ENCODE results near the gene DDX60.

Gene DDX60

DNA sequence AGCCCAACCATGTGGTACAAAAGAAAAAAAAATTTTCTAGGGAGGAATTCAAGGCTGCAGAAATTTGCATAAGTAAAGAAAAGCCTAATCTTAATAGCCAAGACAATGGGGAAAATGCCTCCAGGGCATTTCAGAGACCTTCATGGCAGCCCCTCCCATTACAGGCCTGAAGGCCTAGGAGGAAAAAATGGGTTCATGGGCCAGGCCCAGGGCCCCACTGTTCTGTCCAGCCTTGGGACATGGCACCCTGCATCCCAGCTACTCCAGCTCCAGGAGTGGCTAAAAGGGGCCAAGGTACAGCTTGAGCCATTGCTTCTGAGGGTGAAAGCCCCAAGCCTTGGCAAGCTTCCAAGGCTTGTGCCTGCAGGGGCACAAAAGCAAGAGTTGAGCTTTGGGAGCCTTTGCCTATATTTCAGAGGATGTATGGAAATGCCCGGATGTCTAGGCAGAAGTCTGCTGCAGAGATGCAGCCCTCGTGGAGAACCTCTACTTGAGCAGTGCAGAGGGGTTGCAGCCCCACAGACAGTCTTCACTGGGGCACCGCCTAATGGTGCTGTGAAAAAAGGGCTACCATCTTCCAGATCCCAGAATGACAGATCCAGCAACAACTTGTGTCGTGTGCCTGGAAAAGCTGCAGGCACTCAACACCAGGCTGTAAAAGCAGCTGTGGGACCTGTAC is 115.2 kb downstream of the DDX60 start:
- TF ChIP-seq EZH2phosphoT487 (conservative IDR thresholded peaks at IDR 0.05; ENCODE audit: low read length): no peak
- TF ChIP-seq, protein P1, sequence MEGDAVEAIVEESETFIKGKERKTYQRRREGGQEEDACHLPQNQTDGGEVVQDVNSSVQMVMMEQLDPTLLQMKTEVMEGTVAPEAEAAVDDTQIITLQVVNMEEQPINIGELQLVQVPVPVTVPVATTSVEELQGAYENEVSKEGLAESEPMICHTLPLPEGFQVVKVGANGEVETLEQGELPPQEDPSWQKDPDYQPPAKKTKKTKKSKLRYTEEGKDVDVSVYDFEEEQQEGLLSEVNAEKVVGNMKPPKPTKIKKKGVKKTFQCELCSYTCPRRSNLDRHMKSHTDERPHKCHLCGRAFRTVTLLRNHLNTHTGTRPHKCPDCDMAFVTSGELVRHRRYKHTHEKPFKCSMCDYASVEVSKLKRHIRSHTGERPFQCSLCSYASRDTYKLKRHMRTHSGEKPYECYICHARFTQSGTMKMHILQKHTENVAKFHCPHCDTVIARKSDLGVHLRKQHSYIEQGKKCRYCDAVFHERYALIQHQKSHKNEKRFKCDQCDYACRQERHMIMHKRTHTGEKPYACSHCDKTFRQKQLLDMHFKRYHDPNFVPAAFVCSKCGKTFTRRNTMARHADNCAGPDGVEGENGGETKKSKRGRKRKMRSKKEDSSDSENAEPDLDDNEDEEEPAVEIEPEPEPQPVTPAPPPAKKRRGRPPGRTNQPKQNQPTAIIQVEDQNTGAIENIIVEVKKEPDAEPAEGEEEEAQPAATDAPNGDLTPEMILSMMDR (IDR thresholded peaks at IDR 0.05; ENCODE audit: insufficient read depth, low read length, poor library complexity, severe bottlenecking): no peak
- no peaks in the 10 kb centered on the region for H3F3A ChIP-seq (ENCODE audit: insufficient read depth)
- no peaks in the 10 kb centered on the region for H3K27me3 ChIP-seq (ENCODE audit: low read length)
- H3K4me2 ChIP-seq (ENCODE audit: low read depth, low read length, poor library complexity, severe bottlenecking): no peak overlapping the region
- H3K27ac ChIP-seq (ENCODE audit: low read depth, low read length): no peak overlapping the region
- H3K79me2 ChIP-seq (ENCODE audit: insufficient read depth, low read length): no peaks in the 10 kb centered on the region
- H3K9ac ChIP-seq (ENCODE audit: low read length): no peak overlapping the region
- H4K20me1 ChIP-seq (ENCODE audit: low read depth, low read length): no peaks in the 10 kb centered on the region
- no peak overlapping the region for H2AFZ ChIP-seq (ENCODE audit: low read depth, low read length, severe bottlenecking)
- H3K36me3 ChIP-seq (ENCODE audit: low read length): no peaks in the 10 kb centered on the region
- no peak overlapping the region for H3K4me3 ChIP-seq (ENCODE audit: insufficient read depth, low read length, poor library complexity, severe bottlenecking)
- peaks cover 17% of the 10 kb centered on the region; the same call in 1 of the 2 replicates for H3K9me3 ChIP-seq (ENCODE audit: insufficient read depth, low read length)
- H3K9me2 ChIP-seq (replicated peaks; ENCODE audit: insufficient read depth, low read length): no peaks in the 10 kb centered on the region

DNA sequence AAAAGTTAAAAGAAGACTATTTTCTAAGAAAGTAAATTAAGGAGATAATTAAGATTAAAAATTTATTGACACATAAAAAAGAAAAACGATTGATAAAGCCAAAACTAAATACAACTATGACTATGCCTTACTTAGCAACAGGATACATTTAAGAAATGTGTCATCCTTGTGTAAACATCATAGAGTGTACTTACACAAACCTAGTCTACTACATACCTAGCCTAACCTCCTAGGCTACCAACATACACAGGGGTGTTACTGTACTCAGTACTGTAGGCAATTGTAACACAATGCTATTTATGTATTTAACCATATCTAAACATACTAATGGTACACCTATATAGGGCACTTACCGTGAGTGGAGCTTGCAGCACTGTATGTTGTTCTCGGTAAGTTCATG is 117.9 kb downstream of the DDX60 start:
- no peaks in the 10 kb centered on the region for H4K20me1 ChIP-seq (ENCODE audit: low read depth, low read length)
- no peaks in the 10 kb centered on the region for H3K79me2 ChIP-seq (ENCODE audit: insufficient read depth, low read length)
- H3K9me2 ChIP-seq (replicated peaks; ENCODE audit: insufficient read depth, low read length): no peaks in the 10 kb centered on the region
- H2AFZ ChIP-seq (ENCODE audit: low read depth, low read length, severe bottlenecking): no peak overlapping the region
- no peak overlapping the region for H3K9ac ChIP-seq (ENCODE audit: low read length)
- no peaks in the 10 kb centered on the region for H3F3A ChIP-seq (ENCODE audit: insufficient read depth)
- H3K9me3 ChIP-seq (ENCODE audit: insufficient read depth, low read length): peaks cover 17% of the 10 kb centered on the region; the same call in 1 of the 2 replicates
- no peak overlapping the region for H3K4me3 ChIP-seq (ENCODE audit: insufficient read depth, low read length, poor library complexity, severe bottlenecking)
- H3K36me3 ChIP-seq (ENCODE audit: low read length): no peaks in the 10 kb centered on the region
- no peaks in the 10 kb centered on the region for H3K27me3 ChIP-seq (ENCODE audit: low read length)
- H3K4me2 ChIP-seq (ENCODE audit: low read depth, low read length, poor library complexity, severe bottlenecking): no peak overlapping the region
- no peak overlapping the region for H3K27ac ChIP-seq (ENCODE audit: low read depth, low read length)
- TF ChIP-seq, protein P1 (IDR thresholded peaks at IDR 0.05; ENCODE audit: insufficient read depth, low read length, poor library complexity, severe bottlenecking): no peak
- no peak for TF ChIP-seq EZH2phosphoT487 (conservative IDR thresholded peaks at IDR 0.05; ENCODE audit: low read length)

GRCh38 chr4:168199260-168199957 is 119.1 kb downstream of the DDX60 start:
- Histone ChIP-seq H4K20me1 (ENCODE audit: low read depth, low read length) (no peaks in the 10 kb centered on the region), H2AFZ (ENCODE audit: low read depth, low read length, severe bottlenecking) (no peak overlapping the region), H3F3A (ENCODE audit: insufficient read depth) (no peaks in the 10 kb centered on the region), H3K4me3 (ENCODE audit: insufficient read depth, low read length, poor library complexity, severe bottlenecking) (no peak overlapping the region), H3K27ac (ENCODE audit: low read depth, low read length) (no peak overlapping the region), H3K79me2 (ENCODE audit: insufficient read depth, low read length) (no peaks in the 10 kb centered on the region), H3K4me2 (ENCODE audit: low read depth, low read length, poor library complexity, severe bottlenecking) (no peak overlapping the region), H3K9me3 (ENCODE audit: insufficient read depth, low read length) (peaks cover 17% of the 10 kb centered on the region; the same call in 1 of the 2 replicates), H3K36me3 (ENCODE audit: low read length) (no peaks in the 10 kb centered on the region), H3K9ac (ENCODE audit: low read length) (no peak overlapping the region), H3K9me2 (replicated peaks; ENCODE audit: insufficient read depth, low read length) (no peaks in the 10 kb centered on the region), H3K27me3 (ENCODE audit: low read length) (no peaks in the 10 kb centered on the region)
- TF ChIP-seq, protein P1 (IDR thresholded peaks at IDR 0.05; ENCODE audit: insufficient read depth, low read length, poor library complexity, severe bottlenecking): no peak
- no peak for TF ChIP-seq EZH2phosphoT487 (conservative IDR thresholded peaks at IDR 0.05; ENCODE audit: low read length)
